Neuronal stem cell (in vitro differentiated cells): Measurements from ENCODE around the gene ZNF223.

Experiments used
- DNase-seq: peaks from one replicate; pipeline ENCODE4 v3.0.0-alpha.2; 2013; ENCODE audit warnings: low spot score
- H2AFZ ChIP-seq: one replicate; pipeline ENCODE4 v1.6.1; 2013; ENCODE audit warnings: mild to moderate bottlenecking, low read length, inconsistent platforms
- H2AK5ac ChIP-seq: 2 replicates; pipeline ENCODE4 v1.6.1; 2013; ENCODE audit warnings: low read depth, mild to moderate bottlenecking, inconsistent platforms, low read length, moderate library complexity, mixed read lengths
- H2BK120ac ChIP-seq: 2 replicates; pipeline ENCODE4 v1.6.1; 2013; ENCODE audit warnings: low read depth, mild to moderate bottlenecking, inconsistent platforms, low read length, moderate library complexity, mixed read lengths
- H2BK12ac ChIP-seq: one replicate; pipeline ENCODE4 v1.6.1; 2013; ENCODE audit warnings: low read length, inconsistent platforms
- H2BK15ac ChIP-seq: 2 replicates; pipeline ENCODE4 v1.6.1; 2013; ENCODE audit warnings: mild to moderate bottlenecking, low read length, inconsistent platforms, mixed read lengths
- H2BK5ac ChIP-seq: one replicate; pipeline ENCODE4 v1.6.1; 2013; ENCODE audit warnings: inconsistent platforms, mild to moderate bottlenecking, low read length, moderate library complexity
- H3K14ac ChIP-seq: one replicate; pipeline ENCODE4 v1.6.1; 2013; ENCODE audit warnings: low read length, inconsistent platforms
- H3K18ac ChIP-seq: 2 replicates; pipeline ENCODE4 v1.6.1; 2013; ENCODE audit warnings: low read length, inconsistent platforms
- H3K23ac ChIP-seq: 2 replicates; pipeline ENCODE4 v1.6.1; 2013; ENCODE audit warnings: low read depth, mild to moderate bottlenecking, mixed read lengths, low read length, inconsistent platforms; ENCODE audit not compliant: poor library complexity
- H3K27ac ChIP-seq: replicated peaks from 3 replicates; pipeline ENCODE4 v1.5.1; 2013; ENCODE audit warnings: low read length, inconsistent platforms
- H3K27me3 ChIP-seq, 3 experiments: 2 replicates each; pipeline ENCODE4 v1.6.1; 2013; ENCODE audit warnings: low read length in 3 of 3, mild to moderate bottlenecking in 2 of 3, inconsistent platforms in 1 of 3, low read depth in 1 of 3, mixed read lengths in 1 of 3, moderate library complexity in 1 of 3; ENCODE audit not compliant: control insufficient read depth in 3 of 3, insufficient read depth in 3 of 3
- H3K36me3 ChIP-seq, 2 donors: replicated peaks in 1 of 2; 2 replicates each; pipeline ENCODE4 v1.6.1; 2013; ENCODE audit warnings: low read length in 2 of 2; ENCODE audit not compliant: control insufficient read depth in 2 of 2, insufficient read depth in 2 of 2
- H3K4ac ChIP-seq: 2 replicates; pipeline ENCODE4 v1.6.1; 2013; ENCODE audit warnings: inconsistent platforms, mild to moderate bottlenecking, low read length, moderate library complexity
- H3K4me1 ChIP-seq, 2 donors: 1 replicate in 1 of 2; 2 replicates in 1 of 2; pipeline ENCODE4 v1.6.1; 2013; ENCODE audit warnings: low read length in 2 of 2, low read depth in 1 of 2; ENCODE audit not compliant: control insufficient read depth in 2 of 2, insufficient read depth in 1 of 2
- H3K4me2 ChIP-seq: one replicate; pipeline ENCODE4 v1.6.1; 2013; ENCODE audit warnings: mild to moderate bottlenecking, low read length, inconsistent platforms; ENCODE audit not compliant: insufficient read depth, poor library complexity, severe bottlenecking
- H3K4me3 ChIP-seq, 2 donors: 2 replicates each; pipeline ENCODE4 v1.5.1; 2013; ENCODE audit warnings: low read length in 2 of 2, mild to moderate bottlenecking in 2 of 2, inconsistent platforms in 1 of 2, moderate library complexity in 1 of 2
- H3K79me1 ChIP-seq: one replicate; pipeline ENCODE4 v1.6.1; 2013; ENCODE audit warnings: low read depth, mild to moderate bottlenecking, inconsistent platforms, low read length, moderate library complexity
- H3K9ac ChIP-seq: one replicate; pipeline ENCODE4 v1.6.1; 2013; ENCODE audit warnings: mild to moderate bottlenecking, low read depth, low read length, inconsistent platforms; ENCODE audit not compliant: poor library complexity
- H3K9me3 ChIP-seq, 2 donors: replicated peaks in 1 of 2; 2 replicates each; pipeline versions ENCODE3 to v1.6.1; 2013; ENCODE audit warnings: low read length in 2 of 2, mild to moderate bottlenecking in 2 of 2, inconsistent platforms in 1 of 2, low read depth in 1 of 2, mixed read lengths in 1 of 2, moderate library complexity in 1 of 2; ENCODE audit not compliant: control insufficient read depth in 2 of 2, insufficient read depth in 1 of 2
- H4K8ac ChIP-seq: one replicate; pipeline ENCODE4 v1.6.1; 2013; ENCODE audit warnings: low read depth, mild to moderate bottlenecking, inconsistent platforms, low read length, moderate library complexity
- H4K91ac ChIP-seq: one replicate; pipeline ENCODE4 v1.6.1; 2013; ENCODE audit warnings: low read length, low read depth, mild to moderate bottlenecking, inconsistent platforms; ENCODE audit not compliant: poor library complexity
- WGBS, 2 donors: extraction: QIAGEN DNeasy Blood & Tissue Kit; methylation state at CpG; one replicate each; pipeline ENCODE4 v1.1.7; 2013; ENCODE audit warnings: missing lambda C conversion rate in 2 of 2, mixed read lengths in 1 of 2; ENCODE audit not compliant: insufficient read length in 2 of 2, insufficient replicate concordance in 1 of 2; ENCODE audit errors: extremely low coverage in 2 of 2; 5-methylcytosine and 5-hydroxymethylcytosine counted together

ZNF223 gene

GRCh38 chr19:44055870-44056269 lies 4.0 kb downstream of the ZNF223 start:
- H3K23ac ChIP-seq = no peak overlapping the region
- no peak overlapping the region for H2AFZ ChIP-seq
- WGBS, 2 donors = no CpG with 5 or more reads among the region's 5 CpGs
- no peak overlapping the region for H2BK12ac ChIP-seq
- H2BK15ac ChIP-seq = no peak overlapping the region
- H3K4me2 ChIP-seq = no peak overlapping the region
- no peak overlapping the region for H2BK120ac ChIP-seq
- no peak overlapping the region for H3K9ac ChIP-seq
- no peak overlapping the region for H2BK5ac ChIP-seq
- H4K8ac ChIP-seq = no peak overlapping the region
- no peak overlapping the region for H3K4me3 ChIP-seq
- no peaks in the 10 kb centered on the region for H3K27me3 ChIP-seq
- peaks cover 1 to 13% of the 10 kb centered on the region in 2 donors for H3K9me3 ChIP-seq
- no peak overlapping the region for H3K14ac ChIP-seq
- H3K27ac ChIP-seq = no peak overlapping the region
- H2AK5ac ChIP-seq = no peak overlapping the region
- no peak for DNase-seq
- H4K91ac ChIP-seq = no peak overlapping the region
- no peak overlapping the region for H3K18ac ChIP-seq
- H3K79me1 ChIP-seq = no peaks in the 10 kb centered on the region
- H3K36me3 ChIP-seq = peaks cover 18 to 59% of the 10 kb centered on the region in 2 donors
- no peak overlapping the region for H3K4ac ChIP-seq
- H3K4me1 ChIP-seq = peaks cover 0 to 5% of the 10 kb centered on the region in 2 donors

GRCh38 chr19:44059229-44059628 lies 7.4 kb downstream of the ZNF223 start:
- Histone ChIP-seq H3K27me3 (no peaks in the 10 kb centered on the region), H2BK15ac (no peak overlapping the region), H2BK120ac (no peak overlapping the region), H3K36me3 (peaks cover 25 to 92% of the 10 kb centered on the region in 2 donors), H4K8ac (no peak overlapping the region), H3K14ac (no peak overlapping the region), H3K4me2 (no peak overlapping the region), H3K9me3 (peaks cover 1 to 13% of the 10 kb centered on the region in 2 donors), H4K91ac (no peak overlapping the region), H3K4me1 (no peaks in the 10 kb centered on the region), H2BK12ac (no peak overlapping the region), H3K18ac (no peak overlapping the region), H3K4me3 (no peak overlapping the region), H2AK5ac (no peak overlapping the region), H3K9ac (no peak overlapping the region), H3K79me1 (no peaks in the 10 kb centered on the region), H2AFZ (no peak overlapping the region), H3K23ac (no peak overlapping the region), H2BK5ac (no peak overlapping the region), H3K27ac (no peak overlapping the region), H3K4ac (no peak overlapping the region)
- no peak for DNase-seq
- no CpG with 5 or more reads among the region's 2 CpGs for WGBS, 2 donors

GRCh38 chr19:44061038-44061437 lies 9.2 kb downstream of the ZNF223 start:
- Histone ChIP-seq H3K4me3 (no peak overlapping the region), H3K4me1 (no peaks in the 10 kb centered on the region), H2BK15ac (no peak overlapping the region), H3K9ac (no peak overlapping the region), H2BK12ac (no peak overlapping the region), H3K4me2 (no peak overlapping the region), H3K18ac (no peak overlapping the region), H2BK120ac (no peak overlapping the region), H3K79me1 (no peaks in the 10 kb centered on the region), H2BK5ac (no peak overlapping the region), H2AFZ (no peak overlapping the region), H3K4ac (no peak overlapping the region), H3K9me3 (peaks cover 6 to 21% of the 10 kb centered on the region in 2 donors), H3K23ac (no peak overlapping the region), H3K27me3 (no peaks in the 10 kb centered on the region), H2AK5ac (no peak overlapping the region), H3K14ac (no peak overlapping the region), H4K91ac (no peak overlapping the region), H4K8ac (no peak overlapping the region), H3K36me3 (peaks cover 24 to 94% of the 10 kb centered on the region in 2 donors), H3K27ac (no peak overlapping the region)
- WGBS, 2 donors = no CpG with 5 or more reads among the region's 1 CpG
- no peak for DNase-seq

- no peaks in the 10 kb centered on the region for H3K79me1 ChIP-seq
- no peak for DNase-seq
- H2AFZ ChIP-seq = no peak overlapping the region
- H3K27me3 ChIP-seq = no peaks in the 10 kb centered on the region
- H3K27ac ChIP-seq = no peak overlapping the region
- H2AK5ac ChIP-seq = no peak overlapping the region
- H3K9me3 ChIP-seq = peaks cover 13 to 42% of the 10 kb centered on the region in 2 donors
- no peak overlapping the region for H4K91ac ChIP-seq
- no peak overlapping the region for H2BK12ac ChIP-seq
- no peak overlapping the region for H3K18ac ChIP-seq
- no peak overlapping the region for H3K4me3 ChIP-seq
- no peaks in the 10 kb centered on the region for H3K4me1 ChIP-seq
- no peak overlapping the region for H3K4me2 ChIP-seq
- peaks cover 19 to 74% of the 10 kb centered on the region in 2 donors for H3K36me3 ChIP-seq
- H3K9ac ChIP-seq = no peak overlapping the region
- no peak overlapping the region for H2BK120ac ChIP-seq
- H2BK15ac ChIP-seq = no peak overlapping the region
- H4K8ac ChIP-seq = no peak overlapping the region
- no peak overlapping the region for H3K14ac ChIP-seq
- no peak overlapping the region for H2BK5ac ChIP-seq
- no peak overlapping the region for H3K4ac ChIP-seq
- WGBS, 2 donors = no CpG with 5 or more reads among the region's 3 CpGs
- H3K23ac ChIP-seq = no peak overlapping the region
These were observed 14.5 kb downstream of the ZNF223 start for GRCh38 chr19:44066305-44066704.
